Sigmoid colon (tissue), 7 donors: ENCODE measurements around the gene PRX. TPM values are rescaled to one million over a fixed set of nuclear protein-coding genes. Genes with fewer than 3 reads are reported as not detected.

ENCODE experiments used
- DNase-seq: peaks from one replicate; pipeline ENCODE4 v3.0.0-alpha.2; 2019
- H3K27ac ChIP-seq, 4 donors: fragments of 200-600 bp; sonication (generic); one replicate each; pipeline ENCODE4 v1.5.1; 2016 to 2019; ENCODE audit warnings: mild to moderate bottlenecking in 1 of 4
- H3K27me3 ChIP-seq, 3 donors: fragments of 200-600 bp; sonication (generic); one replicate each; pipeline ENCODE4 v1.5.1; 2019; ENCODE audit warnings: mild to moderate bottlenecking in 1 of 3
- H3K36me3 ChIP-seq, 4 donors: fragments of 200-600 bp; sonication (generic); one replicate each; pipeline ENCODE4 v1.5.1; 2016 to 2019
- H3K4me1 ChIP-seq, 4 donors: fragments of 200-600 bp; sonication (generic); one replicate each; pipeline ENCODE4 v1.5.1; 2017 to 2019
- H3K4me3 ChIP-seq, 4 donors: fragments of 200-600 bp; sonication (generic); one replicate each; pipeline ENCODE4 v1.5.1; 2017 to 2019; ENCODE audit warnings: mild to moderate bottlenecking in 2 of 4, moderate library complexity in 1 of 4
- H3K9me3 ChIP-seq, 4 donors: fragments of 200-600 bp in 3 of 4; sonication (generic) in 3 of 4; one replicate each; pipeline versions ENCODE4 v1.5.1 to v1.6.1; 2013 to 2019
- CTCF ChIP-seq, 4 experiments: fragments of 450-650 bp in 3 of 4; fragments of 200-600 bp in 1 of 4; IDR thresholded peaks; one replicate each; pipeline ENCODE4 v1.5.1; 2016 to 2019; ENCODE audit warnings: antibody characterized with exemption in 4 of 4, mild to moderate bottlenecking in 3 of 4, moderate library complexity in 2 of 4
- EP300 ChIP-seq, 4 donors: sonication (generic); formaldehyde crosslinking; IDR thresholded peaks; one replicate each; pipeline ENCODE4 v1.6.1; 2017; ENCODE audit warnings: antibody characterized with exemption in 4 of 4
- POLR2A ChIP-seq, 2 donors: fragments of 450-650 bp; IDR thresholded peaks; one replicate each; pipeline ENCODE4 v1.6.1; 2016; ENCODE audit warnings: antibody characterized with exemption in 2 of 2, mild to moderate bottlenecking in 2 of 2, moderate library complexity in 2 of 2
- POLR2AphosphoS5 ChIP-seq, 4 donors: sonication (generic); formaldehyde crosslinking; IDR thresholded peaks; one replicate each; pipeline ENCODE4 v1.6.1; 2017; ENCODE audit warnings: antibody characterized with exemption in 4 of 4
- WGBS, 2 donors: extraction: QIAGEN DNeasy Blood & Tissue Kit; methylation state at CpG; one replicate each; pipeline ENCODE4 v1.1.7; 2013; 5-methylcytosine and 5-hydroxymethylcytosine counted together
- intact Hi-C: fragments of 100-400 bp; cut with DNase I; formaldehyde crosslinking; loops from one replicate; pipeline ENCODE4 v1.15.1; 2023
- polyA plus RNA-seq, 3 donors: library from polyadenylated mRNA; stranded (reverse); fragments of 200-250 nt; gene quantifications; one replicate each; pipeline ENCODE4 v1.2.3, GENCODE V29; 2013
- total RNA-seq, 4 donors: library from RNA; depleted of rRNA; stranded (reverse); fragments of >200 nt; gene quantifications; one replicate each; pipeline ENCODE4 v1.1.0, GENCODE V29; 2016
- donor health status: healthy with polysubstance abuse.
- donor health status: Bipolar disorder and iron deficiency.
- donor health status: healthy.

PRX gene
- total and polyA plus RNA-seq, 7 donors: 0.69 to 8.6 (median 3.5) TPM

GRCh38 chr19:40369797-40370196 is 43.4 kb downstream of the PRX start:
- Histone ChIP-seq H3K4me3 (no peak overlapping the region), H3K9me3 (no peaks in the 10 kb centered on the region), H3K36me3 (peaks cover 13 to 80% (median 30%) of the 10 kb centered on the region in 4 donors), H3K4me1 (peaks cover 0 to 22% (median 18%) of the 10 kb centered on the region in 4 donors), H3K27me3 (no peaks in the 10 kb centered on the region), H3K27ac (no peak overlapping the region)
- TF ChIP-seq EP300 (IDR thresholded peaks at IDR 0.05): no peak
- TF ChIP-seq POLR2A (IDR thresholded peaks at IDR 0.05): no peak
- TF ChIP-seq CTCF (IDR thresholded peaks at IDR 0.05): no peak
- no peak for TF ChIP-seq POLR2AphosphoS5 (IDR thresholded peaks at IDR 0.05)
- WGBS, 2 donors: 94 to 95% methylated on average over 12 of the region's 12 CpGs
- no peak for DNase-seq
- intact Hi-C loops: loop anchor here (5.0 kb wide), 1 partner anchor 33 kb away; no protein-coding TSS in a partner anchor

GRCh38 chr19:40367577-40368434 is 45.4 kb downstream of the PRX start:
- 92% methylated on average over 16 of the region's 16 CpGs for WGBS, 2 donors
- intact Hi-C loops: loop anchor here (5.0 kb wide), 1 partner anchor 34 kb away; no protein-coding TSS in a partner anchor
- H3K4me1 ChIP-seq: peaks cover 0 to 22% (median 18%) of the 10 kb centered on the region in 4 donors
- no peaks in the 10 kb centered on the region for H3K27me3 ChIP-seq
- no peak for DNase-seq
- H3K36me3 ChIP-seq: peaks cover 13 to 60% (median 21%) of the 10 kb centered on the region in 4 donors
- H3K4me3 ChIP-seq: no peak overlapping the region
- TF ChIP-seq CTCF (IDR thresholded peaks at IDR 0.05) (no peak), POLR2A (IDR thresholded peaks at IDR 0.05) (no peak), EP300 (IDR thresholded peaks at IDR 0.05) (no peak)
- no peaks in the 10 kb centered on the region for H3K9me3 ChIP-seq
- H3K27ac ChIP-seq: no peak overlapping the region

- no peak for DNase-seq
- Histone ChIP-seq H3K4me1 (peaks cover 0 to 22% (median 18%) of the 10 kb centered on the region in 4 donors), H3K36me3 (peaks cover 8 to 51% (median 16%) of the 10 kb centered on the region in 4 donors), H3K4me3 (peak overlapping the region in 2 of 4 donors; percentile 44 to 51), H3K27me3 (no peaks in the 10 kb centered on the region), H3K27ac (peak overlapping the region in 1 of 4 donors; percentile 71), H3K9me3 (no peaks in the 10 kb centered on the region)
- intact Hi-C loops: loop anchor here (5.0 kb wide), 1 partner anchor 35 kb away; no protein-coding TSS in a partner anchor
- WGBS, 2 donors: 90 to 93% methylated on average over 27 of the region's 27 CpGs
- TF ChIP-seq EP300 (IDR thresholded peaks at IDR 0.05): no peak
- TF ChIP-seq CTCF (IDR thresholded peaks at IDR 0.05): no peak
- TF ChIP-seq POLR2A (IDR thresholded peaks at IDR 0.05): no peak
- no peak for TF ChIP-seq POLR2AphosphoS5 (IDR thresholded peaks at IDR 0.05)
These were observed 46.2 kb downstream of the PRX start for GRCh38 chr19:40366697-40367561.

GRCh38 chr19:40365613-40366401 is 47.4 kb downstream of the PRX start:
- Histone ChIP-seq H3K4me1 (peaks cover 0 to 22% (median 18%) of the 10 kb centered on the region in 4 donors), H3K27me3 (no peaks in the 10 kb centered on the region), H3K9me3 (no peaks in the 10 kb centered on the region), H3K4me3 (peak overlapping the region; percentile 21 to 51 (median 42)), H3K27ac (peak overlapping the region in 3 of 4 donors; percentile 38 to 71 (median 45)), H3K36me3 (peaks cover 4 to 42% (median 14%) of the 10 kb centered on the region in 4 donors)
- WGBS, 2 donors: 23 to 64% methylated on average over 28 of the region's 28 CpGs
- TF ChIP-seq EP300 (IDR thresholded peaks at IDR 0.05): no peak
- TF ChIP-seq POLR2AphosphoS5 (IDR thresholded peaks at IDR 0.05): peak in 3 of 4 donors; percentile 15 to 42 (median 41)
- intact Hi-C loops: loop anchor here (5.0 kb wide), 1 partner anchor 36 kb away; no protein-coding TSS in a partner anchor
- peak; percentile 84 for DNase-seq
